LNCAP (cell line): Measurements from ENCODE around the gene PATJ.

Experiments used
- CTCF ChIP-seq: fragments of 450-650 bp; IDR thresholded peaks from 2 replicates; pipeline ENCODE4 v1.5.1; 2017; ENCODE audit warnings: mild to moderate bottlenecking

The PATJ gene

GRCh38 chr1:61921435-61921834 is 179.2 kb downstream of the PATJ start:
- no peak; the same call in 1 of the 2 replicates for TF ChIP-seq CTCF

- no peak for TF ChIP-seq CTCF
Observed at GRCh38 chr1:61922950-61923480, 180.7 kb downstream of the PATJ start.

GRCh38 chr1:61925591-61926298 is 183.5 kb downstream of the PATJ start:
- no peak for TF ChIP-seq CTCF

- TF ChIP-seq CTCF: no peak
Observed at GRCh38 chr1:61926597-61926996, 184.3 kb downstream of the PATJ start.

GRCh38 chr1:61930116-61930645 is 187.9 kb downstream of the PATJ start:
- no peak for TF ChIP-seq CTCF

- no peak for TF ChIP-seq CTCF
Observed at GRCh38 chr1:61931587-61932279, 189.5 kb downstream of the PATJ start.

GRCh38 chr1:61935516-61935915 is 193.2 kb downstream of the PATJ start:
- no peak for TF ChIP-seq CTCF
